ENCODE data around the gene WNT2. TPM values are rescaled to one million over a fixed set of nuclear protein-coding genes. Genes with fewer than 3 reads are reported as not detected.

Gene WNT2
- total and polyA plus RNA-seq, 2 donors (not counting 1 experiment from before 2014, with no cell fraction given), result not detected

DNA sequence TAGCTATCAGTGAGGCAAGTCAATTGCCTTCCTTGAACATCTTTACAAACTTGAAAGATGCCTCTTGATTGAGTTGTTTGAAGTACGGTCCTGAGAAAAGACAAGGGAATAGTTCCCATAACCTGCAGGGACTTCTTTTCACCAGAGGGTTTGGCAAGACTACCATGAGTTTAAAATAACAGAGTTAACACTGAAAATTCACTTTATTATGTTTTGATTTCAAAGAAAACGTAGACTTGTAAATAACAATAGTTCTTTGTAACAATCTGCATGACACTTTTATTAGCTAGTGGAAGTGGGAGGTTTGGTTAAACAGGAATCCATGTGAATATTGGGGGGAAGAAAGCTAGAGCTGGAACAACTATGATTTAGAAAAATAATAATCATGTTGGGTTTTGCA lies 49.5 kb downstream of the WNT2 start:
- WGBS (ENCODE audit: insufficient coverage), result no CpG with 5 or more reads among the region's 2 CpGs

DNA sequence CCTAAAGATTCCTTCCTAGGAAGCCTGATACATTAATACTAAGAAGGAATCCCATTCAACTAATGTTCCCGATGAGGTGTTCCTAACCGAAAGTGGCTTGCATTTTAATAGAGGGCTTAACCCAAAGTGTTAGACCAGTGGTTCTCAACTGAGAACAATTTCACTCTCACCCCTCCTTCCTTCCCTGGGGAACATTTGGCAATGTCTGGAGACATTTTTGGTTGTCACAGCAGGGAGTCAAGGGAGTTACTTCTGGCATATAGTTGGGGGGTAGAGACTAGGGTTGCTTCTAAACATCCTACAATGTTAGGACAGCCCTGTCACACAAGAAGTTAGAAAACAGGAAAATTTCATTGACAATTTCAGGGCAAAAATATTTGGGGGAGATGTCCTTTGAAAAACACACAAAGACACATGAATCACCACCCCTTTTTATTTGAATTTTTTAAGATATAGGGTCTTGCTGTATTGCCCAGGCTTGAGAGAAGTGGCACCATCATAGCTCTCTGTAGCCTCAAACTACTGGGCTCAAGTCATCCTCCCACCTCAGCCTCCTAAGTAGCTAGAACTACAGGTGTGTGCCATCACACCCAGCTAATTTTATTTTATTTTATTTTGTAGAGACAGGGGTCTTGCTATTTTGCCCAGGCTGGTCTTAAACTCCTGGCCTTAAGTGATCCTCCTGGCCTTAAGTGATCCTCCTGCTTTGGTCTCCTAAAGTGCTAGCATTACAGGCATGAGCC lies 50.7 kb downstream of the WNT2 start:
- no peak for DNase-seq
- no peak overlapping the region for H3K4me3 Mint-ChIP-seq
- peaks cover 14% of the 10 kb centered on the region for H3K27me3 Mint-ChIP-seq

More for the DNA sequence above, 49.5 kb downstream of the WNT2 start:
- CTCF ChIA-PET, result no interaction called here
- DNase-seq (no peak), ATAC-seq (ENCODE audit: low read depth) (no peak)
- H3K36me3 ChIP-seq (replicated peaks in 1 of 2; ENCODE audit: control extremely low read depth in 1 of 2, control insufficient read depth in 1 of 2, extremely low read depth in 1 of 2, insufficient read depth in 2 of 2, low read length in 1 of 2), result no peaks in the 10 kb centered on the region
- H3K9ac ChIP-seq (ENCODE audit: low read length), result no peak overlapping the region
- H3K9me3 ChIP-seq (ENCODE audit: control extremely low read depth in 1 of 3, control insufficient read depth in 2 of 3, insufficient read depth in 1 of 3, low read length in 2 of 3), result no peaks in the 10 kb centered on the region
- H4K20me1 ChIP-seq (ENCODE audit: control insufficient read depth, insufficient read depth, low read length, poor library complexity, severe bottlenecking), result no peaks in the 10 kb centered on the region
- Mint-ChIP-seq H3K27ac (no peak overlapping the region), H3K27me3 (peaks cover 14% of the 10 kb centered on the region), H3K4me1 (no peaks in the 10 kb centered on the region), H3K9me3 (ENCODE audit: insufficient read depth) (no peaks in the 10 kb centered on the region), H3K4me3 (no peak overlapping the region)
- no peak overlapping the region for H2AFZ ChIP-seq (ENCODE audit: insufficient read depth, low read depth, low read length, poor library complexity, severe bottlenecking)
- no peak overlapping the region for H3K4me3 ChIP-seq (ENCODE audit: control extremely low read depth in 1 of 5, extremely low read depth in 1 of 5, insufficient read depth in 1 of 5, low read depth in 2 of 5, low read length in 4 of 5)
- POLR2A ChIA-PET, result no interaction called here
- H3K79me2 ChIP-seq (ENCODE audit: control insufficient read depth, insufficient read depth, low read length), result no peaks in the 10 kb centered on the region
- H3K27me3 ChIP-seq (replicated peaks in 1 of 4; ENCODE audit: control extremely low read depth in 1 of 4, control insufficient read depth in 3 of 4, insufficient read depth in 4 of 4, low read length in 3 of 4), result no peaks in the 10 kb centered on the region
- no peaks in the 10 kb centered on the region for H3K4me1 ChIP-seq (ENCODE audit: control insufficient read depth in 2 of 2, insufficient read depth in 2 of 2, low read length in 2 of 2)
- no peak for TF ChIP-seq EZH2 (IDR thresholded peaks at IDR 0.05; ENCODE audit: borderline replicate concordance, insufficient read depth, low read depth, low read length, poor library complexity, severe bottlenecking)
- TF ChIP-seq, protein P1, sequence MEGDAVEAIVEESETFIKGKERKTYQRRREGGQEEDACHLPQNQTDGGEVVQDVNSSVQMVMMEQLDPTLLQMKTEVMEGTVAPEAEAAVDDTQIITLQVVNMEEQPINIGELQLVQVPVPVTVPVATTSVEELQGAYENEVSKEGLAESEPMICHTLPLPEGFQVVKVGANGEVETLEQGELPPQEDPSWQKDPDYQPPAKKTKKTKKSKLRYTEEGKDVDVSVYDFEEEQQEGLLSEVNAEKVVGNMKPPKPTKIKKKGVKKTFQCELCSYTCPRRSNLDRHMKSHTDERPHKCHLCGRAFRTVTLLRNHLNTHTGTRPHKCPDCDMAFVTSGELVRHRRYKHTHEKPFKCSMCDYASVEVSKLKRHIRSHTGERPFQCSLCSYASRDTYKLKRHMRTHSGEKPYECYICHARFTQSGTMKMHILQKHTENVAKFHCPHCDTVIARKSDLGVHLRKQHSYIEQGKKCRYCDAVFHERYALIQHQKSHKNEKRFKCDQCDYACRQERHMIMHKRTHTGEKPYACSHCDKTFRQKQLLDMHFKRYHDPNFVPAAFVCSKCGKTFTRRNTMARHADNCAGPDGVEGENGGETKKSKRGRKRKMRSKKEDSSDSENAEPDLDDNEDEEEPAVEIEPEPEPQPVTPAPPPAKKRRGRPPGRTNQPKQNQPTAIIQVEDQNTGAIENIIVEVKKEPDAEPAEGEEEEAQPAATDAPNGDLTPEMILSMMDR (IDR thresholded peaks at IDR 0.05), result no peak
- no peak overlapping the region for H3K27ac ChIP-seq (ENCODE audit: low read length in 2 of 2)
- H3K4me2 ChIP-seq (replicated peaks; ENCODE audit: low read depth, low read length, poor library complexity, severe bottlenecking), result no peak overlapping the region
- intact Hi-C loops (cut with micrococcal nuclease), result no loop called here

More for the DNA sequence above, 50.7 kb downstream of the WNT2 start:
- H3K36me3 ChIP-seq (replicated peaks in 1 of 2; ENCODE audit: control extremely low read depth in 1 of 2, control insufficient read depth in 1 of 2, extremely low read depth in 1 of 2, insufficient read depth in 2 of 2, low read length in 1 of 2), result no peaks in the 10 kb centered on the region
- no peak overlapping the region for H3K4me2 ChIP-seq (replicated peaks; ENCODE audit: low read depth, low read length, poor library complexity, severe bottlenecking)
- H3K9me3 Mint-ChIP-seq (ENCODE audit: insufficient read depth), result no peaks in the 10 kb centered on the region
- intact Hi-C loops (cut with micrococcal nuclease), result no loop called here
- CTCF ChIA-PET, result no interaction called here
- no peak for TF ChIP-seq EZH2 (IDR thresholded peaks at IDR 0.05; ENCODE audit: borderline replicate concordance, insufficient read depth, low read depth, low read length, poor library complexity, severe bottlenecking)
- TF ChIP-seq, protein P1 (IDR thresholded peaks at IDR 0.05), result no peak
- WGBS (ENCODE audit: insufficient coverage), result 100% methylated on average over 2 of the region's 2 CpGs
- H3K27ac ChIP-seq (ENCODE audit: low read length in 2 of 2), result no peak overlapping the region
- H3K79me2 ChIP-seq (ENCODE audit: control insufficient read depth, insufficient read depth, low read length), result no peaks in the 10 kb centered on the region
- H3K27ac Mint-ChIP-seq, result no peak overlapping the region
- no peaks in the 10 kb centered on the region for H3K27me3 ChIP-seq (replicated peaks in 1 of 4; ENCODE audit: control extremely low read depth in 1 of 4, control insufficient read depth in 3 of 4, insufficient read depth in 4 of 4, low read length in 3 of 4)
- H3K9me3 ChIP-seq (ENCODE audit: control extremely low read depth in 1 of 3, control insufficient read depth in 2 of 3, insufficient read depth in 1 of 3, low read length in 2 of 3), result no peaks in the 10 kb centered on the region
- H2AFZ ChIP-seq (ENCODE audit: insufficient read depth, low read depth, low read length, poor library complexity, severe bottlenecking), result no peak overlapping the region
- no peak overlapping the region for H3K9ac ChIP-seq (ENCODE audit: low read length)
- POLR2A ChIA-PET, result no interaction called here
- ATAC-seq (ENCODE audit: low read depth), result no peak
- H3K4me1 ChIP-seq (ENCODE audit: control insufficient read depth in 2 of 2, insufficient read depth in 2 of 2, low read length in 2 of 2), result no peaks in the 10 kb centered on the region
- H4K20me1 ChIP-seq (ENCODE audit: control insufficient read depth, insufficient read depth, low read length, poor library complexity, severe bottlenecking), result no peaks in the 10 kb centered on the region
- no peaks in the 10 kb centered on the region for H3K4me1 Mint-ChIP-seq
- no peak overlapping the region for H3K4me3 ChIP-seq (ENCODE audit: control extremely low read depth in 1 of 5, extremely low read depth in 1 of 5, insufficient read depth in 1 of 5, low read depth in 2 of 5, low read length in 4 of 5)
